K562 (cell line): ENCODE data around the gene POC1B. TPM values are rescaled to one million over a fixed set of nuclear protein-coding genes. Genes with fewer than 3 reads are reported as not detected.
A peak's percentile ranks its signal among the peaks of the same experiment; 100 is the strongest.

Source experiments
- EGR1 ChIP-seq: fragments of 450-650 bp; conservative IDR thresholded peaks from 2 replicates; pipeline ENCODE4 v1.6.1; 2017; ENCODE audit warnings: mild to moderate bottlenecking
- EHMT2 ChIP-seq: fragments of 450-650 bp; IDR thresholded peaks from 2 replicates; pipeline ENCODE4 v1.6.1; 2018; ENCODE audit warnings: antibody characterized with exemption
- KDM4B ChIP-seq, 2 experiments: fragments of 450-650 bp in 1 of 2; sonication (generic) in 1 of 2; IDR thresholded peaks; 2 replicates each; pipeline ENCODE4 v1.6.1; 2016 to 2017; ENCODE audit warnings: borderline replicate concordance in 2 of 2, antibody characterized with exemption in 1 of 2, low read depth in 1 of 2, mild to moderate bottlenecking in 1 of 2
- MCM5 ChIP-seq: fragments of 450-650 bp; IDR thresholded peaks from 2 replicates; pipeline ENCODE4 v1.6.1; 2016; ENCODE audit warnings: low read depth
- NCOA6 ChIP-seq: fragments of 450-650 bp; IDR thresholded peaks from 2 replicates; pipeline ENCODE4 v1.6.1; 2017; ENCODE audit warnings: mild to moderate bottlenecking
- PTTG1 ChIP-seq: fragments of 450-650 bp; IDR thresholded peaks from 2 replicates; pipeline ENCODE4 v1.6.1; 2016; ENCODE audit warnings: low read depth, mild to moderate bottlenecking, missing genetic modification characterization, missing compliant biosample characterization
- SRSF1 ChIP-seq: fragments of 200-400 bp; formaldehyde crosslinking; IDR thresholded peaks from 2 replicates; pipeline ENCODE4 v1.6.1; 2017; ENCODE audit warnings: mild to moderate bottlenecking, low read depth, low read length, moderate library complexity
- ZNF57 ChIP-seq: fragments of 450-650 bp; formaldehyde crosslinking; IDR thresholded peaks from 2 replicates; pipeline ENCODE4 v1.4.0; 2020; ENCODE audit warnings: mild to moderate bottlenecking, moderate library complexity
- ZNF79 ChIP-seq: fragments of 250-450 bp; sonication (Bioruptor Pico); IDR thresholded peaks from 2 replicates; pipeline ENCODE4 v1.4.0; 2020; ENCODE audit warnings: low read depth, mild to moderate bottlenecking, moderate library complexity
- polyA plus RNA-seq, 8 experiments: library from polyadenylated mRNA; depleted of rRNA in 4 of 8; stranded (reverse) in 5 of 8; unstranded in 3 of 8; fragments of >200 nt; fragmentation: Nextera tagmentation in 2 of 8; fragmentation: Illumina TruSeq in 1 of 8; extraction: Ambion mirVana in 2 of 8; extraction: Trizol in 1 of 8; gene quantifications; 2 replicates each; pipeline versions ENCODE4 v1.2.1 to v1.2.3, GENCODE V29; 2011 to 2014; ENCODE audit warnings: inconsistent platforms in 1 of 8, missing spikeins in 1 of 8
- total RNA-seq, 7 experiments: library from RNA; depleted of rRNA in 6 of 7; stranded (reverse); fragments of >200 nt in 6 of 7; fragmentation: Illumina TruSeq in 2 of 7; extraction: Trizol in 2 of 7; gene quantifications; 2 replicates each; pipeline versions ENCODE4 v1.2.1 to v1.2.3, GENCODE V29; 2011 to 2021; ENCODE audit warnings: low replicate concordance in 1 of 7
- TF ChIP-seq, protein P1 (sequence below): fragments of 450-650 bp; formaldehyde crosslinking; IDR thresholded peaks from 2 replicates; pipeline ENCODE4 v1.4.0; 2020; ENCODE audit warnings: mild to moderate bottlenecking, moderate library complexity
- TF ChIP-seq, protein P2 (sequence below): fragments of 450-650 bp; IDR thresholded peaks from 2 replicates; pipeline ENCODE4 v1.7.0; 2016; ENCODE audit warnings: borderline replicate concordance
- TF ChIP-seq, protein P3 (sequence below), 2 experiments: fragments of 450-650 bp; IDR thresholded peaks; 2 replicates each; pipeline ENCODE4 v1.6.1; 2018; ENCODE audit warnings: mild to moderate bottlenecking in 2 of 2, low read depth in 1 of 2; ENCODE audit not compliant: partially characterized antibody in 2 of 2
- TF ChIP-seq, protein P4 (sequence below): fragments of 450-650 bp; IDR thresholded peaks from 2 replicates; pipeline ENCODE4 v1.6.1; 2018; ENCODE audit not compliant: partially characterized antibody
- TF ChIP-seq, protein P5 (sequence below), 2 experiments: fragments of 200-800 bp in 1 of 2; sonication (Bioruptor generic) in 1 of 2; sonication (generic) in 1 of 2; formaldehyde crosslinking in 1 of 2; IDR thresholded peaks in 1 of 2; conservative IDR thresholded peaks in 1 of 2; 2 replicates each; pipeline versions ENCODE4 v1.5.0 to v1.6.1; 2016 to 2020; ENCODE audit warnings: missing compliant biosample characterization in 1 of 2, missing genetic modification characterization in 1 of 2, missing genetic modification reagents in 1 of 2

Gene POC1B
- total and polyA plus RNA-seq, 9 of the 15 experiments (the other 6 are each of a cell fraction or from before 2014, with no cell fraction given): 4.5 to 16.1 (median 10.4) TPM

DNA sequence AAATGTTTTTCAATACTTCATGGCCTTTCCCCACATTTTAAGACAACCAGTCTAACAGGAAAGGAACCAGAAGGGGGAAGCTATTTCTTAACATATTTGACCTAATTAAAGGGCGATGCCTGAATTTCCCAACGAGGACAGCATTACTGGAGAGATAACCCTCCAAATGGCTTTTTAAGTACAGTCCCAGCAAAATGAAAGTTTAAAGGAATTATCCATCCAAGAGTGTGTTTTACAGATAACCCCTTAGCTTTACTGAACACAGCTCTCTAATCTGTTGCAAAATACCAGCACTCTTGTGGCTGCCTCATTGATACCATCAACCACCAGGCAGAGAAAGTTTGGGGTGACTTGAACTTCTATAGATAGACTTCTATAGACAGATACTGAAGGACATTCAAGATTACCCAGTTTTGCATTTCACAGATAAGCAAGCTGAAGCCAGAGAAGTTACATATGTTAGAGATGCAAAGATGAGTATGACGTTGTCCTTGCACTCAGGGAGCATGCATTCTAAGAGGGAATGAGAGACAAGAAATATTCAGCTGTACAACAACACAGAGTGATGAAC is 132.2 kb downstream of the POC1B start (continued):
- TF ChIP-seq, protein P1, sequence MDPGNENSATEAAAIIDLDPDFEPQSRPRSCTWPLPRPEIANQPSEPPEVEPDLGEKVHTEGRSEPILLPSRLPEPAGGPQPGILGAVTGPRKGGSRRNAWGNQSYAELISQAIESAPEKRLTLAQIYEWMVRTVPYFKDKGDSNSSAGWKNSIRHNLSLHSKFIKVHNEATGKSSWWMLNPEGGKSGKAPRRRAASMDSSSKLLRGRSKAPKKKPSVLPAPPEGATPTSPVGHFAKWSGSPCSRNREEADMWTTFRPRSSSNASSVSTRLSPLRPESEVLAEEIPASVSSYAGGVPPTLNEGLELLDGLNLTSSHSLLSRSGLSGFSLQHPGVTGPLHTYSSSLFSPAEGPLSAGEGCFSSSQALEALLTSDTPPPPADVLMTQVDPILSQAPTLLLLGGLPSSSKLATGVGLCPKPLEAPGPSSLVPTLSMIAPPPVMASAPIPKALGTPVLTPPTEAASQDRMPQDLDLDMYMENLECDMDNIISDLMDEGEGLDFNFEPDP (CRISPR knock-in tag): no peak
- TF ChIP-seq MCM5 (no peak), ZNF79 (CRISPR knock-in tag) (no peak), SRSF1 (no peak), KDM4B (IDR thresholded peaks at IDR 0.05; ENCODE audit: borderline replicate concordance in 2 of 2, low read depth in 1 of 2) (no peak), NCOA6 (no peak), EHMT2 (no peak), EGR1 (no peak), ZNF57 (no peak), PTTG1 (tag) (no peak)
- TF ChIP-seq, protein P2, sequence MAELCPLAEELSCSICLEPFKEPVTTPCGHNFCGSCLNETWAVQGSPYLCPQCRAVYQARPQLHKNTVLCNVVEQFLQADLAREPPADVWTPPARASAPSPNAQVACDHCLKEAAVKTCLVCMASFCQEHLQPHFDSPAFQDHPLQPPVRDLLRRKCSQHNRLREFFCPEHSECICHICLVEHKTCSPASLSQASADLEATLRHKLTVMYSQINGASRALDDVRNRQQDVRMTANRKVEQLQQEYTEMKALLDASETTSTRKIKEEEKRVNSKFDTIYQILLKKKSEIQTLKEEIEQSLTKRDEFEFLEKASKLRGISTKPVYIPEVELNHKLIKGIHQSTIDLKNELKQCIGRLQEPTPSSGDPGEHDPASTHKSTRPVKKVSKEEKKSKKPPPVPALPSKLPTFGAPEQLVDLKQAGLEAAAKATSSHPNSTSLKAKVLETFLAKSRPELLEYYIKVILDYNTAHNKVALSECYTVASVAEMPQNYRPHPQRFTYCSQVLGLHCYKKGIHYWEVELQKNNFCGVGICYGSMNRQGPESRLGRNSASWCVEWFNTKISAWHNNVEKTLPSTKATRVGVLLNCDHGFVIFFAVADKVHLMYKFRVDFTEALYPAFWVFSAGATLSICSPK: no peak
- TF ChIP-seq, protein P3, sequence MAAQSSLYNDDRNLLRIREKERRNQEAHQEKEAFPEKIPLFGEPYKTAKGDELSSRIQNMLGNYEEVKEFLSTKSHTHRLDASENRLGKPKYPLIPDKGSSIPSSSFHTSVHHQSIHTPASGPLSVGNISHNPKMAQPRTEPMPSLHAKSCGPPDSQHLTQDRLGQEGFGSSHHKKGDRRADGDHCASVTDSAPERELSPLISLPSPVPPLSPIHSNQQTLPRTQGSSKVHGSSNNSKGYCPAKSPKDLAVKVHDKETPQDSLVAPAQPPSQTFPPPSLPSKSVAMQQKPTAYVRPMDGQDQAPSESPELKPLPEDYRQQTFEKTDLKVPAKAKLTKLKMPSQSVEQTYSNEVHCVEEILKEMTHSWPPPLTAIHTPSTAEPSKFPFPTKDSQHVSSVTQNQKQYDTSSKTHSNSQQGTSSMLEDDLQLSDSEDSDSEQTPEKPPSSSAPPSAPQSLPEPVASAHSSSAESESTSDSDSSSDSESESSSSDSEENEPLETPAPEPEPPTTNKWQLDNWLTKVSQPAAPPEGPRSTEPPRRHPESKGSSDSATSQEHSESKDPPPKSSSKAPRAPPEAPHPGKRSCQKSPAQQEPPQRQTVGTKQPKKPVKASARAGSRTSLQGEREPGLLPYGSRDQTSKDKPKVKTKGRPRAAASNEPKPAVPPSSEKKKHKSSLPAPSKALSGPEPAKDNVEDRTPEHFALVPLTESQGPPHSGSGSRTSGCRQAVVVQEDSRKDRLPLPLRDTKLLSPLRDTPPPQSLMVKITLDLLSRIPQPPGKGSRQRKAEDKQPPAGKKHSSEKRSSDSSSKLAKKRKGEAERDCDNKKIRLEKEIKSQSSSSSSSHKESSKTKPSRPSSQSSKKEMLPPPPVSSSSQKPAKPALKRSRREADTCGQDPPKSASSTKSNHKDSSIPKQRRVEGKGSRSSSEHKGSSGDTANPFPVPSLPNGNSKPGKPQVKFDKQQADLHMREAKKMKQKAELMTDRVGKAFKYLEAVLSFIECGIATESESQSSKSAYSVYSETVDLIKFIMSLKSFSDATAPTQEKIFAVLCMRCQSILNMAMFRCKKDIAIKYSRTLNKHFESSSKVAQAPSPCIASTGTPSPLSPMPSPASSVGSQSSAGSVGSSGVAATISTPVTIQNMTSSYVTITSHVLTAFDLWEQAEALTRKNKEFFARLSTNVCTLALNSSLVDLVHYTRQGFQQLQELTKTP (IDR thresholded peaks at IDR 0.05; ENCODE audit: low read depth in 1 of 2, partially characterized antibody in 2 of 2): no peak
- TF ChIP-seq, protein P4, sequence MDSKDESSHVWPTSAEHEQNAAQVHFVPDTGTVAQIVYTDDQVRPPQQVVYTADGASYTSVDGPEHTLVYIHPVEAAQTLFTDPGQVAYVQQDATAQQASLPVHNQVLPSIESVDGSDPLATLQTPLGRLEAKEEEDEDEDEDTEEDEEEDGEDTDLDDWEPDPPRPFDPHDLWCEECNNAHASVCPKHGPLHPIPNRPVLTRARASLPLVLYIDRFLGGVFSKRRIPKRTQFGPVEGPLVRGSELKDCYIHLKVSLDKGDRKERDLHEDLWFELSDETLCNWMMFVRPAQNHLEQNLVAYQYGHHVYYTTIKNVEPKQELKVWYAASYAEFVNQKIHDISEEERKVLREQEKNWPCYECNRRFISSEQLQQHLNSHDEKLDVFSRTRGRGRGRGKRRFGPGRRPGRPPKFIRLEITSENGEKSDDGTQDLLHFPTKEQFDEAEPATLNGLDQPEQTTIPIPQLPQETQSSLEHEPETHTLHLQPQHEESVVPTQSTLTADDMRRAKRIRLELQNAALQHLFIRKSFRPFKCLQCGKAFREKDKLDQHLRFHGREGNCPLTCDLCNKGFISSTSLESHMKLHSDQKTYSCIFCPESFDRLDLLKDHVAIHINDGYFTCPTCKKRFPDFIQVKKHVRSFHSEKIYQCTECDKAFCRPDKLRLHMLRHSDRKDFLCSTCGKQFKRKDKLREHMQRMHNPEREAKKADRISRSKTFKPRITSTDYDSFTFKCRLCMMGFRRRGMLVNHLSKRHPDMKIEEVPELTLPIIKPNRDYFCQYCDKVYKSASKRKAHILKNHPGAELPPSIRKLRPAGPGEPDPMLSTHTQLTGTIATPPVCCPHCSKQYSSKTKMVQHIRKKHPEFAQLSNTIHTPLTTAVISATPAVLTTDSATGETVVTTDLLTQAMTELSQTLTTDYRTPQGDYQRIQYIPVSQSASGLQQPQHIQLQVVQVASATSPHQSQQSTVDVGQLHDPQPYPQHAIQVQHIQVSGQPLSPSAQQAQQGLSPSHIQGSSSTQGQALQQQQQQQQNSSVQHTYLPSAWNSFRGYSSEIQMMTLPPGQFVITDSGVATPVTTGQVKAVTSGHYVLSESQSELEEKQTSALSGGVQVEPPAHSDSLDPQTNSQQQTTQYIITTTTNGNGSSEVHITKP: no peak
- TF ChIP-seq, protein P5, sequence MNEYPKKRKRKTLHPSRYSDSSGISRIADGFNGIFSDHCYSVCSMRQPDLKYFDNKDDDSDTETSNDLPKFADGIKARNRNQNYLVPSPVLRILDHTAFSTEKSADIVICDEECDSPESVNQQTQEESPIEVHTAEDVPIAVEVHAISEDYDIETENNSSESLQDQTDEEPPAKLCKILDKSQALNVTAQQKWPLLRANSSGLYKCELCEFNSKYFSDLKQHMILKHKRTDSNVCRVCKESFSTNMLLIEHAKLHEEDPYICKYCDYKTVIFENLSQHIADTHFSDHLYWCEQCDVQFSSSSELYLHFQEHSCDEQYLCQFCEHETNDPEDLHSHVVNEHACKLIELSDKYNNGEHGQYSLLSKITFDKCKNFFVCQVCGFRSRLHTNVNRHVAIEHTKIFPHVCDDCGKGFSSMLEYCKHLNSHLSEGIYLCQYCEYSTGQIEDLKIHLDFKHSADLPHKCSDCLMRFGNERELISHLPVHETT (CRISPR knock-in tag; conservative IDR thresholded peaks at IDR 0.05 in 1 of 2, IDR thresholded peaks at IDR 0.05 in 1 of 2): peak in 1 of 2 experiments; percentile 93; a peak in 2 of 4 replicates
